HG03095 (cell line): ENCODE measurements around the gene IER5.

Experiments used
- ATAC-seq: cut with Tn5 transposase; IDR thresholded peaks from one replicate; pipeline ENCODE4 v1.9.1; 2021; ENCODE audit warnings: moderate library complexity; ENCODE audit not compliant: unreplicated experiment

IER5 gene

DNA sequence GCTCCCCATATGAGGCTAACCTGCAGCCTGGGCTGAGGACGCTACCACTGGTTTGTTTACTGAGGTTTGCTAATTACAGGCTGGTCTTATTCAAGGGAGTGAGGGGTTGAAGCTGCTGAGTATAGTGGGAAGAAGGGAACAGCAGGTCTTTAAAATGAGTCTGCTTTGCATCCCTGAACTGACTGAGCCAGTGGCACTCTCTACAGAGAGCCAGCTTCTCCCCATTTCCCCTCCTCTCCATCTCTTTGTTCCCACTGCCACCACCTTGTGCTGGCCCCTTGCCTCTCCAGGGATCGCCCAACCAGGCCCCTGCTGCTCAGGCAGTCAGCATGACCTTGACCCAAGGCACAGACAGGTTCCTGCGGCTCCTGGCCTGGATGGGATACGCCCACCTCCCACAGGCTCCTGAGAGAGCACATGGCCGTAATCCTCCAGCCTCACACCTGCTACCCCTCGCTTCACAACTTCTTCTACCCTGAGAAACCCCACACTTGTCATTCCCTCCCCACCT, 45.0 kb downstream of the IER5 start:
- ATAC-seq = no peak

DNA sequence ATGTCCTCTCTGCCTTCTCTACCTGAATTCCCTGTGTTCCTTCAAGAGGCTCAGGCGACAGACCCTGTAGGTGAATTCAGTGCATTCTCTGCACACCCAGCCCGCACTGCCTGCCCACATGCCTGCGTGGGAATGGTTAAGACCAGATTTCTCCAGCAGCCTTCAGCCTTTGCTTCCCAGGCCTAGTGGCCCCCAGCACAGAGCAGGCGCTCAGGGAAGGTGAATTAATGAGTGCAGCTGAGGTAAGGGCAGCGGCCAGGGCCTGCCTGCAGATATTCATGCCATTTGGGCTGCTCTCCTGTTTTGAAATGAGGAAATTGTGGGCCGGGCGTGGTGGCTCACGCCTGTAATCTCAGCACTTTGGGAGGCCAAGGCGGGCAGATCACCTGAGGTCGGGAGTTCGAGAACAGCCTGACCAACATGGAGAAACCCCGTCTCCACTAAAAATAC, 45.5 kb downstream of the IER5 start:
- ATAC-seq = no peak

DNA sequence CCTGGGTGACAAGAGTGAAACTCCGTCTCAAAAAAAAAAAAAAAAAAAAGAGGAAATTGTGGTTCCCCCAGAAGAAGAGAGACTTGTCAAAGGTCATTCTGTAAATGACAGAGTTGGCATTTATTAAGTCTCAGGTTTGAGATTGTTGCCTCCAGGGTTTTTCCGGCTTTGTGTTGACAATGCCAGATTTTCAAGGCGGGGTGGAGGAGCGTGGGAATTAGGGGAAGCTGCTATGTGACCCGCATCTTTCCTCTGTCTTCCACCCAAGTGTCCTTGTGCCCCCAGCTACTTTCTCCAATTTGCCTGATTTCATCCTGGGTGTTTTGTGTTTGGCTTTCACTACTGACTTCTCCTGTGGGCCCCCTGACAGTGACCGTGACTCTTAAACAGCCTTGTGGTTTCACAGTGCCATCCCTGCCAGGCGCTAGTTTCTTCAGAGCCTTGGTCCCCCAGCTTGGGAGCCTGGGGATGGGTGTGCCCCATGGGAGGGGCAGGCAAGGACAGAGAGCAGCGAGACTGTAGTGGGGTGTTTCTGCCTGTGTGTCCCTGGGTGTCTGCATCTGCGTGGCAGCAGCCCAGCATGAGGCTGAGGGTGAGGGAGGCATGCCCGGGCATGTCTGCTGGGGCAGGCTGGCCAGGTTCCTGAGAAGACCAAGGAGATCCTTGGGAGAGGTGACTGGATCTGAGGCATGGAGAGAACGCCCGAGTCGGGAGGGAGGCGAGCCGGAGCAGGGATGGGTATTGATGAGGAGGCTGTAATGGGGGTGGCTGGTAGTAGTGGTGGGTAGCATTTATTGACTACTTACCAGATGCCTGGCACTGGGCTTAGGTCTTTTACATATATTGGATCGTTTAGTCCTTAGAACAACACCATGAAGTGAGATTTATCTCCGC, 46.3 kb downstream of the IER5 start:
- no peak for ATAC-seq

DNA sequence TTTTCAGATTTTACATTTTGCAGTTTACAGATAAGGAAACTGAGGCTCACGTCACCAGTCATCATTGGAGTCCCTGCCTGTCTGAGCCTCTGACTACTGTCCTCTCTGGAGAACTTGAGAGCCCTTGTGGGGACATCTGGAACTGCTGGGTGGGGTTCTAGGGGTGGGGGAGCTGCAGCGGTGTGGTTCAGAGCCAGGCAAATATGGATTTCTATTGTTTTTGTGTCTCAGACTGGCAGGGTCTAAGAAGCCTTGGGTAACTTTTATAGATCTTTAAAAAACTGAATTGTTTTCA, 46.9 kb downstream of the IER5 start:
- no peak for ATAC-seq

DNA sequence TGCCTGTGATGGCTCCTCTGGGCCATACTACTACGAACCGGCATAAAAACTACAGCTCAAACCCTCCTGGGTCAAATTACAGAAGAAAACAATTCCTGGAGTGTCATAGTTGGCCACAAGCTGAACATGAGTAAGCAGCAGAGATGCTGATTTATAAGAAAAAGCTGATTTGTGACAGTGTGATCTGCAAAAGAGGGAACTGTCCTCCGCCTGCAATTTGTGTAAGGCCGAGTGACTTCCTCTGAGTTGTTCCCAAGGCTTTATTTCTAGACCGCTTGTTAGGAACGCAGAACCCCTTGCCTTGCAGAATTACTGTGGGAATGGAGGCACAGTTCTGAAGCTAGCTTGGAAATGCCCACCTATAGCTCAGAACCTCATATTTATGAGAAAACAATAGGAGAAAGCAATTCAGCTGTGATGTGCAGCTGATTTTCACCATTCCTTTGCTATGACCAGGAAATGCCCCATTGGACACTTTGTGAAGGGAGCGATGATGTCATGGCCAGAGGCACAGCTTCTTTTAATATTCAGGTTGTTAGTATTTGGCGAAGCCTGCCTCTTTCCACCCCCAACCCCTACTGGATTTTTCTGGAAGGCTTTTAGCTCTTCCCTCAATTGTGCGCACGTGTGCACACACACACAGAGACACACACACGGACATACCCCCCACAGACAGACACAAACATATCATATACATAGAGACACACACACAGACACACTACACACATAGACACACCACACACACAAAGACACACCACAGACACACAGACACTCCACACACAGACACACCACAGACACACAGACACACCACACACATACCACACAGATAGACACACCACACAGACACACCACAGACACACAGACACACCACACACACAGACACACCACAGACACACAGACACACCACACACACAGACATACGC, 47.6 kb downstream of the IER5 start:
- no peak for ATAC-seq

DNA sequence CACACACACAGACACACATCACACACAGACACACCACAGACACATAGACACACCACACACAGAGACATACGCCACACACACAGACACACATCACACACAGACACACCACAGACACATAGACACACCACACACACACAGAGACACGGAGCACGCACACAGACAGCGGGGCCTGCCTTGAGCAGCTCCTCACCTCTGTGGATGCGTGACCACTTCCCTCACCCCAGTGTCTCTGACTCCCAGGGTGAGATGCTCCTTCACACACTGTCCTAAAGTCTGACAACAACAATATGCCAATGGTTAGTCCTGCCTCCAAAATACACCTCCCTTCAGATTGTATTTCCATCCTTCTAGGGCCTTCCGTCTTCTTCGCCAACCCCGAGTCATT, 48.2 kb downstream of the IER5 start:
- no peak for ATAC-seq

DNA sequence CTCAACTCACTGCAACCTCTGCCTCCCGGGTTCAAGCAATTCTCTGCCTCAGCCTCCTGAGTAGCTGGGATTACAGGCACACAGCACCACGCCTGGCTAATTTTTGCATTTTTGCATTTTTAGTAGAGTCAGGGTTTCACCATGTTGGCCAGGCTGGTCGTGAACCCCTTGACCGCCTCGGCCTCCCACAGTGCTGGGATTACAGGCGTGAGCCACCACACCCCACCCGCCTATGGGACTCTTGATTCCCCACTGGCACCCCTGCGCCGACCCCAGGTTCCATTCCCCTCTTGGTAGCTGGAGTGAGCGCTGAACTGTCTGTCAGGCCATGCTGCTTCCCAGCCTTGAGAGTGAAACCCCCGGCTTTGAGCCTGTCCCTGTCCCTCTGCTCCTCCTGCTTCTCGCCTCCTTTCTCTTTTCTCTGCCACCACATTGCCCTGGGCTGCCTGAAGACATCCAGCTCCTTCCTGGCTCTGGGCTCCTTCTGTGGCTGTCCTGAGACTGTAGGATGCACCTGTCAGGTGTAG, 48.8 kb downstream of the IER5 start:
- ATAC-seq = no peak

DNA sequence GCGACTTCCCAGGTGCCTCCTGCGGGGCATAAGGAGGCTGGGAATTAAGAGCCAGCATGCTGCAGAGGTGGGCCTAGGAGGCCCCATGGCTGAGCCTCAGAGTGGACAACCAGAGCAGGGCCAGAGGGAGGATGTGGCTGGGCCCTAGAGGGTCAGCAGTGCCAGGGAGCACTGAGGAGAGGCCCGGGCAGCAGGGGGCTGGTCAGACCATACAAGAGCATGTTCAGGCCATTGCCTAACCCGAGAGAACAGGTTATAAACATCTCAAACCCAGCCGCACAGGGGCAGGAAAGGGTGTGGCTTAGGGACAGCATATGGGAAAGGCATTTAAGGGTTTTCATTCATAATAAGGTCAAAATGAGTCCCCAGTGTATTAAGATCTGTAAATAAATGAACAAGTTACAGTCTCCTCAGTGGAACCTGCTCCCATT, 51.1 kb downstream of the IER5 start:
- ATAC-seq = no peak

DNA sequence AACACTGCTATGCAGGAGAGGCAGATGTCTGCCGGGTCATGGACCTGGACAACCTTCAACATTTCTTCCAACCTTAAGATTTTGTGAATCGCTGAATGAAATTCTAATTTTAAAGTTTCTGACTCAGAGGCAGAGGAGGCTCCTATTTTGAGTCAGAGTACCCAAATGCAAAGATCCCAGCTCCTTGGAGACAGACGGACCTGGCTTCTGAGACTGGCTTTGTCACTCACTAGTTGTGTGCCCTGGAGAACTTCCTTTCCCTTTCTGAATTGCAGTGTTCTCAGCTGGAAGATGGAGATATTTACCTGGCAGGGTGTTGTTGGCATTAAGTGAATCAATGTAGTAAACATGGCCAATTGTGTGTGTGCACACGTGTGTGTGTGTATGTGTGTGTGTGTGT, 51.9 kb downstream of the IER5 start:
- ATAC-seq = no peak

DNA sequence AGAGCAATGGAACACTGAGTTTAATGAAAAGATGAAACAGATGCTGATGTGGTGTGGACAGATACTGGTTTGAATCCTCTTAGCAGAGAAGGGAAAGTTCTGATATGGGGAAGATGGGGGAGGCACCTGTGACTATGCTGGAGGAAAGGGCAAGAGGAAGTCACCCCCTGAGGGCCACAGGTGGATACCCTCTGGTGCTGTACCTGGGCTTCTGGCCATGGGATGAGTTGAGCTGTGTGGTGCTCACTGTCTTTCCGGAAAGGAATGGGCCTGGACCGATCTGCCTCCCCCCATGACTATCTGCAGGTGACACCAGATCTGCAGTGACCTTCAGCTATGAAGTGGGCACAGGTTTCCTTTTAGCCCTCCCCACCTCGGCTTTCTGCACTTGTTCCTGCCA, 52.4 kb downstream of the IER5 start:
- ATAC-seq = no peak

DNA sequence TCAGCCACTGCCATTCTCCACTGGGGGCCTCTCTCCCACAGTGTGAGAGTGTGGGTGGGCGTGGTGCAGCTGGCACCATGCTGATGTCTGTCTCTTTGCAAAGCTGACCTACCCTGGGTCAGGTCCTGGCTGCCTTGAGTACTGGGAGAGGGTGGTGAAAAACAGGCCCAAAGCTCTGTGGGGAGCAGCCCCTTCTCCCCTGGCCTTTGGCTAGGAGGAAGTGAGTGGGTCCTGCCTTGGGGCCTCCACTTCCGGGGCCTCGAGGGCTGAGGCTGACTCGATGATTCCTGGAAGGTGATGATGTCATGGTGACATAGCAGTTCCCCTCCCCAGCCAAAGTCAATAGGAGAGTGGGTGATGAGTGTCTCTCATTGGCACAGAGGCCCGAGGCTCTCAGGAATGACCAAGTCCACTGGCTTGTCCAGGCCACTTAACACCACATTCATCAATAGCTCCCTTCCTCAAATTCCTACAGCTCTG, 53.0 kb downstream of the IER5 start:
- ATAC-seq = no peak
